ENCODE results near the gene SERF2. TPM values are rescaled to one million over a fixed set of nuclear protein-coding genes. Genes with fewer than 3 reads are reported as not detected.
A peak's percentile ranks its signal among the peaks of the same experiment; 100 is the strongest.

Gene SERF2
- polyA plus RNA-seq, 3 donors, result 1,511 to 3,135 (median 2,483) TPM

DNA sequence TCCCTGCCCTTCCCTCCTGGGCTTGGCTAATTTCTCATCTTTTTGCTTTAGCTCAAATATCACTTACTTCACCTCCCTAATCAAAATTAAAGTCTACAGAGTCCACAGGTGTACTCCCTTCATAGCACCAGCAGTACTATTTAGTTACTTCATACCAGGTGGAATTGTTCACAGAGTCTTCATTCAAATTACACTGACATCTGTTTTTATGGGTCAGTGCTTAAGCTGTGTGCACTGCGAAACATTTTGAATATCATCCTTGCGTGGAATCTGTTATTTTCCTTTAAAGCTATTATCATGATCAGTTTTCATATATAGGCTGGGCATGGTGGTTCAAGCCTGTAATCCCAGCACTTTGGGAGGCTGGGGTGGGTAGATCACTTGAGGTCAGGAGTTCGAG, 2.7 kb upstream of the SERF2 start:
- Histone ChIP-seq H3K27ac (ENCODE audit: low read depth in 1 of 2, low read length in 2 of 2) (no peak overlapping the region), H4K20me1 (ENCODE audit: insufficient read depth, low read length) (peaks cover 17% of the 10 kb centered on the region), H3K4me1 (ENCODE audit: control insufficient read depth in 1 of 2, insufficient read depth in 2 of 2, low read length in 2 of 2) (peaks cover 18 to 24% of the 10 kb centered on the region in 2 donors), H3K9me3 (replicated peaks in 1 of 2; ENCODE audit: control insufficient read depth in 1 of 2, insufficient read depth in 1 of 2, low read length in 2 of 2) (no peaks in the 10 kb centered on the region), H3K36me3 (replicated peaks in 1 of 2; ENCODE audit: control insufficient read depth in 1 of 2, insufficient read depth in 2 of 2, low read length in 2 of 2) (peaks cover 9 to 10% of the 10 kb centered on the region in 2 donors), H3K4me2 (replicated peaks; ENCODE audit: extremely low read depth, low read length, poor library complexity, severe bottlenecking) (no peak overlapping the region), H3K4me3 (replicated peaks in 1 of 3; ENCODE audit: low read depth in 2 of 3, low read length in 3 of 3) (no peak overlapping the region), H3K9ac (ENCODE audit: insufficient read depth, low read length, poor library complexity, severe bottlenecking) (no peak overlapping the region), H2AFZ (ENCODE audit: insufficient read depth, low read depth, low read length, poor library complexity, severe bottlenecking) (no peak overlapping the region), H3K27me3 (ENCODE audit: control insufficient read depth in 2 of 2, insufficient read depth in 2 of 2, low read length in 2 of 2) (no peaks in the 10 kb centered on the region), H3K79me2 (ENCODE audit: insufficient read depth, low read length) (peaks cover 23% of the 10 kb centered on the region)
- peaks cover 0 to 1% (median 0%) of the 10 kb centered on the region in 3 donors for H3K27me3 Mint-ChIP-seq (ENCODE audit: low read depth in 3 of 3)
- no peak overlapping the region for H3K27ac Mint-ChIP-seq
- no CpG with 5 or more reads among the region's 3 CpGs for WGBS (ENCODE audit: insufficient coverage)
- H3K36me3 Mint-ChIP-seq, result peaks cover 11 to 13% of the 10 kb centered on the region in 2 donors
- DNase-seq, result no peak
- peaks cover 20% of the 10 kb centered on the region for H3K4me1 Mint-ChIP-seq
- peaks cover 0 to 4% (median 0%) of the 10 kb centered on the region in 7 donors for H3K9me3 Mint-ChIP-seq
- no peak overlapping the region for H3K4me3 Mint-ChIP-seq
- TF ChIP-seq, protein P1, sequence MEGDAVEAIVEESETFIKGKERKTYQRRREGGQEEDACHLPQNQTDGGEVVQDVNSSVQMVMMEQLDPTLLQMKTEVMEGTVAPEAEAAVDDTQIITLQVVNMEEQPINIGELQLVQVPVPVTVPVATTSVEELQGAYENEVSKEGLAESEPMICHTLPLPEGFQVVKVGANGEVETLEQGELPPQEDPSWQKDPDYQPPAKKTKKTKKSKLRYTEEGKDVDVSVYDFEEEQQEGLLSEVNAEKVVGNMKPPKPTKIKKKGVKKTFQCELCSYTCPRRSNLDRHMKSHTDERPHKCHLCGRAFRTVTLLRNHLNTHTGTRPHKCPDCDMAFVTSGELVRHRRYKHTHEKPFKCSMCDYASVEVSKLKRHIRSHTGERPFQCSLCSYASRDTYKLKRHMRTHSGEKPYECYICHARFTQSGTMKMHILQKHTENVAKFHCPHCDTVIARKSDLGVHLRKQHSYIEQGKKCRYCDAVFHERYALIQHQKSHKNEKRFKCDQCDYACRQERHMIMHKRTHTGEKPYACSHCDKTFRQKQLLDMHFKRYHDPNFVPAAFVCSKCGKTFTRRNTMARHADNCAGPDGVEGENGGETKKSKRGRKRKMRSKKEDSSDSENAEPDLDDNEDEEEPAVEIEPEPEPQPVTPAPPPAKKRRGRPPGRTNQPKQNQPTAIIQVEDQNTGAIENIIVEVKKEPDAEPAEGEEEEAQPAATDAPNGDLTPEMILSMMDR (IDR thresholded peaks at IDR 0.05), result no peak
- intact Hi-C loops (cut with micrococcal nuclease), result no loop called here

DNA sequence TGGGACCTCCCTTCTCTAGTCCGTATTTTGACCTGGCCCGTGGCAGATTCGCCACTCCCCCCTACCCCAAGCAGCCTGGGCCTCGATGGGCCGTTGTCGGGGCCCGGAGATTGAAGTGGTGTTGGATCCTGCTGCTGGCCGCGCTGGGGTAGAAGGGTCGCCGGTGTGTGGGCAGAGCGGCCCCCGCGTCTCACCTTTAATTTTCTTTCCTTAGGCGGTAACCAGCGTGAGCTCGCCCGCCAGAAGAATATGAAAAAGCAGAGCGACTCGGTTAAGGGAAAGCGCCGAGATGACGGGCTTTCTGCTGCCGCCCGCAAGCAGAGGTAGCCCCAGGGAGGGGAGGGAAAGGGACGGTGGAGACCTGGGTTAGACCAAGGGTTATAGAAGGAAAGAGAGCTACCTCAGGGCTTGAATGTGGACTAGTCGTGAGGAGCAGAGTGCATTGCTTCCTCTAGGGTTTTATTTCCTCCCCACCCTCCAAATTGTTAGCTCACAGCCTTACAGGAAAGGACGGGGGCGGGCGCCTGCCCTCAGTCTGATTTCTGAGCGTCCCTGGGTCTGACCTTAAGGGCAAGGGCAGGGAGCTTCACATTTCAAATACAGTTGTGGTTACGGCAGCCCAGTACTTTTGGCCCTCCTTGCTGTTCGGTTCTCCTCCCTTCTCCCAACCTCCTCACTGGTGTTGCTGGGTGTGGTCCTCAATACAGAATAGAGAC, 799 bp downstream of the SERF2 start:
- H3K9ac ChIP-seq (ENCODE audit: insufficient read depth, low read length, poor library complexity, severe bottlenecking), result peak overlapping the region; percentile 100
- H3K36me3 ChIP-seq (replicated peaks in 1 of 2; ENCODE audit: control insufficient read depth in 1 of 2, insufficient read depth in 2 of 2, low read length in 2 of 2), result peaks cover 27 to 44% of the 10 kb centered on the region in 2 donors
- no peaks in the 10 kb centered on the region for H3K9me3 ChIP-seq (replicated peaks in 1 of 2; ENCODE audit: control insufficient read depth in 1 of 2, insufficient read depth in 1 of 2, low read length in 2 of 2)
- H3K27me3 Mint-ChIP-seq (ENCODE audit: low read depth in 3 of 3), result peaks cover 0 to 1% (median 0%) of the 10 kb centered on the region in 3 donors
- under 1% methylated on average over 21 of the region's 33 CpGs for WGBS (ENCODE audit: insufficient coverage)
- H3K9me3 Mint-ChIP-seq, result no peaks in the 10 kb centered on the region
- H4K20me1 ChIP-seq (ENCODE audit: insufficient read depth, low read length), result peaks cover 39% of the 10 kb centered on the region
- peak overlapping the region; percentile 64 for H2AFZ ChIP-seq (ENCODE audit: insufficient read depth, low read depth, low read length, poor library complexity, severe bottlenecking)
- H3K27ac Mint-ChIP-seq, result peak overlapping the region; percentile 98 to 100 (median 99)
- peak overlapping the region; percentile 95 for H3K4me2 ChIP-seq (replicated peaks; ENCODE audit: extremely low read depth, low read length, poor library complexity, severe bottlenecking)
- TF ChIP-seq, protein P1 (IDR thresholded peaks at IDR 0.05), result no peak
- H3K27ac ChIP-seq (ENCODE audit: low read depth in 1 of 2, low read length in 2 of 2), result peak overlapping the region; percentile 98 to 100
- peaks cover 39% of the 10 kb centered on the region for H3K4me1 Mint-ChIP-seq
- H3K27me3 ChIP-seq (ENCODE audit: control insufficient read depth in 2 of 2, insufficient read depth in 2 of 2, low read length in 2 of 2), result no peaks in the 10 kb centered on the region
- peaks cover 39 to 41% of the 10 kb centered on the region in 2 donors for H3K36me3 Mint-ChIP-seq
- peaks cover 21 to 27% of the 10 kb centered on the region in 2 donors for H3K4me1 ChIP-seq (ENCODE audit: control insufficient read depth in 1 of 2, insufficient read depth in 2 of 2, low read length in 2 of 2)
- peak overlapping the region; percentile 83 to 100 (median 100) for H3K4me3 ChIP-seq (replicated peaks in 1 of 3; ENCODE audit: low read depth in 2 of 3, low read length in 3 of 3)
- peak overlapping the region; percentile 95 for H3K4me3 Mint-ChIP-seq
- peaks cover 40% of the 10 kb centered on the region for H3K79me2 ChIP-seq (ENCODE audit: insufficient read depth, low read length)
- DNase-seq, result peak in 2 of 3 donors; percentile 35 to 36
- intact Hi-C loops (cut with micrococcal nuclease), result loop anchor here (5.0 kb wide), 2 partner anchors 34 to 46 kb away; partner anchors contain the start of genes WDR76 (in 2 of the 2) and PDIA3 (in 1 of the 2)
